ENCODE measurements around the gene SLC10A6. TPM values are rescaled to one million over a fixed set of nuclear protein-coding genes. Genes with fewer than 3 reads are reported as not detected.

Gene SLC10A6
- total RNA-seq, 1 experiment from 2014 or later = not detected

GRCh38 chr4:86819561-86819960, 29.6 kb downstream of the SLC10A6 start:
- H3K9me3 ChIP-seq (ENCODE audit: control insufficient read depth, insufficient read depth, low read depth, low read length) = no peaks in the 10 kb centered on the region; the same call in 1 of the 2 replicates
- no peak overlapping the region for H3K4me3 ChIP-seq (ENCODE audit: low read depth in 2 of 2, low read length in 2 of 2)
- no peak overlapping the region for H3K27ac ChIP-seq (ENCODE audit: low read length)
- BruUV-seq (replicated peaks) = no TSS peak
- DNase-seq (ENCODE audit: low read depth, low spot score) = no peak
- in situ Hi-C loops (cut with HindIII; ENCODE audit: low pct_unique_long_range_greater_than_20kb, low sequenced_read_pairs) (no loop called here), intact Hi-C loops (cut with micrococcal nuclease; ENCODE audit: unreplicated experiment) (no loop called here)
- ChIA-PET CTCF (no interaction called here), POLR2A (no interaction called here)
- no peaks in the 10 kb centered on the region for H3K27me3 ChIP-seq (ENCODE audit: control insufficient read depth, insufficient read depth, low read length)
- TF ChIP-seq POLR2AphosphoS5 (IDR thresholded peaks at IDR 0.05; ENCODE audit: low read depth, low read length) (no peak), REST (IDR thresholded peaks at IDR 0.05; ENCODE audit: insufficient read depth in 1 of 2, low read depth in 2 of 2, low read length in 1 of 2) (no peak)
- no peaks in the 10 kb centered on the region for H3K36me3 ChIP-seq (ENCODE audit: control insufficient read depth, insufficient read depth, low read length)
- H3K4me1 ChIP-seq (ENCODE audit: control insufficient read depth, insufficient read depth, low read length) = no peaks in the 10 kb centered on the region
- ATAC-seq = no peak

- BruUV-seq (replicated peaks) = no TSS peak
- ATAC-seq = no peak
- intact Hi-C loops (cut with micrococcal nuclease; ENCODE audit: unreplicated experiment) = no loop called here
- H3K27me3 ChIP-seq (ENCODE audit: control insufficient read depth, insufficient read depth, low read length) = no peaks in the 10 kb centered on the region
- TF ChIP-seq SIN3A (IDR thresholded peaks at IDR 0.05; ENCODE audit: borderline replicate concordance, insufficient read depth, low read depth, low read length) (no peak), REST (IDR thresholded peaks at IDR 0.05; ENCODE audit: insufficient read depth in 1 of 2, low read depth in 2 of 2, low read length in 1 of 2) (no peak), TCF7L2 (IDR thresholded peaks at IDR 0.05; ENCODE audit: low read depth, low read length) (no peak), POLR2AphosphoS5 (IDR thresholded peaks at IDR 0.05; ENCODE audit: low read depth, low read length) (no peak), CTCF (IDR thresholded peaks at IDR 0.05) (no peak)
- no peak for DNase-seq (ENCODE audit: low read depth, low spot score)
- H3K27ac ChIP-seq (ENCODE audit: low read length) = no peak overlapping the region
- POLR2A ChIA-PET = no interaction called here
- H3K4me3 ChIP-seq (ENCODE audit: low read depth in 2 of 2, low read length in 2 of 2) = no peak overlapping the region
- H3K9me3 ChIP-seq (ENCODE audit: control insufficient read depth, insufficient read depth, low read depth, low read length) = no peaks in the 10 kb centered on the region; the same call in 1 of the 2 replicates
- in situ Hi-C loops (cut with HindIII; ENCODE audit: low pct_unique_long_range_greater_than_20kb, low sequenced_read_pairs) = no loop called here
- H3K36me3 ChIP-seq (ENCODE audit: control insufficient read depth, insufficient read depth, low read length) = no peaks in the 10 kb centered on the region
- CTCF ChIA-PET = interaction anchor here (0.5 kb wide), 1 partner anchor 126 kb away, joined by 9 read pairs; no protein-coding TSS in a partner anchor
- H3K4me1 ChIP-seq (ENCODE audit: control insufficient read depth, insufficient read depth, low read length) = no peaks in the 10 kb centered on the region
These were observed 30.3 kb downstream of the SLC10A6 start for GRCh38 chr4:86818841-86819240.
